CD14-positive monocyte (primary cell): ENCODE data around the gene FADS3. TPM values are rescaled to one million over a fixed set of nuclear protein-coding genes. Genes with fewer than 3 reads are reported as not detected.
A peak's percentile ranks its signal among the peaks of the same experiment; 100 is the strongest.

Experiments used
- DNase-seq, 3 donors: peaks; one replicate each; pipeline ENCODE4 v3.0.0-alpha.2; 2011 to 2022
- H2AFZ ChIP-seq: 2 replicates; pipeline ENCODE4 v1.6.0; 2012; ENCODE audit warnings: mild to moderate bottlenecking, low read depth, low read length, inconsistent platforms; ENCODE audit not compliant: insufficient read depth, poor library complexity, severe bottlenecking
- H3K27ac ChIP-seq, 2 donors: 1 replicate in 1 of 2; 2 replicates in 1 of 2; pipeline ENCODE4 v1.5.1; 2012 to 2013; ENCODE audit warnings: low read length in 2 of 2, control low read depth in 1 of 2, inconsistent platforms in 1 of 2, low read depth in 1 of 2, mild to moderate bottlenecking in 1 of 2
- H3K27me3 ChIP-seq, 2 donors: one replicate each; pipeline versions ENCODE4 v1.6.0 to v1.6.1; 2011 to 2013; ENCODE audit warnings: low read length in 2 of 2; ENCODE audit not compliant: control insufficient read depth in 2 of 2, insufficient read depth in 2 of 2
- H3K36me3 ChIP-seq, 2 donors: replicated peaks in 1 of 2; 1 replicate in 1 of 2; 2 replicates in 1 of 2; pipeline versions ENCODE4 v1.5.1 to v1.6.1; 2012 to 2013; ENCODE audit warnings: low read length in 2 of 2, control low read depth in 1 of 2, inconsistent platforms in 1 of 2, mild to moderate bottlenecking in 1 of 2; ENCODE audit not compliant: insufficient read depth in 2 of 2, control insufficient read depth in 1 of 2
- H3K4me1 ChIP-seq, 2 donors: 1 replicate in 1 of 2; 2 replicates in 1 of 2; pipeline versions ENCODE4 v1.5.1 to v1.6.1; 2012 to 2013; ENCODE audit warnings: low read length in 2 of 2, control low read depth in 1 of 2, inconsistent platforms in 1 of 2, mild to moderate bottlenecking in 1 of 2, moderate library complexity in 1 of 2; ENCODE audit not compliant: insufficient read depth in 2 of 2, control insufficient read depth in 1 of 2
- H3K4me2 ChIP-seq: replicated peaks from 2 replicates; pipeline ENCODE3; 2012; ENCODE audit warnings: low read length, moderate library complexity, mild to moderate bottlenecking; ENCODE audit not compliant: poor library complexity, severe bottlenecking; ENCODE audit errors: extremely low read depth
- H3K4me3 ChIP-seq, 3 experiments: fragments of 200-600 bp in 1 of 3; sonication (generic) in 1 of 3; replicated peaks in 1 of 3; 1 replicate in 2 of 3; 2 replicates in 1 of 3; pipeline ENCODE4 v1.5.1; 2011 to 2013; ENCODE audit warnings: low read length in 3 of 3, mild to moderate bottlenecking in 3 of 3, control low read depth in 2 of 3, low read depth in 2 of 3, inconsistent platforms in 1 of 3, moderate library complexity in 1 of 3
- H3K79me2 ChIP-seq: 2 replicates; pipeline ENCODE4 v1.6.0; 2012; ENCODE audit warnings: mild to moderate bottlenecking, control low read depth, inconsistent platforms, low read length, moderate library complexity; ENCODE audit not compliant: insufficient read depth
- H3K9ac ChIP-seq: 2 replicates; pipeline ENCODE4 v1.6.0; 2017; ENCODE audit warnings: low read length, mild to moderate bottlenecking; ENCODE audit not compliant: insufficient read depth, poor library complexity, severe bottlenecking
- H3K9me3 ChIP-seq, 2 donors: replicated peaks in 1 of 2; 1 replicate in 1 of 2; 2 replicates in 1 of 2; pipeline versions ENCODE4 v1.5.1 to v1.6.1; 2012 to 2013; ENCODE audit warnings: low read length in 2 of 2, control low read depth in 1 of 2; ENCODE audit not compliant: control insufficient read depth in 1 of 2, insufficient read depth in 1 of 2
- H4K20me1 ChIP-seq: 2 replicates; pipeline ENCODE4 v1.6.0; 2012; ENCODE audit warnings: mild to moderate bottlenecking, low read length, control low read depth, moderate library complexity; ENCODE audit not compliant: insufficient read depth
- H3K27ac Mint-ChIP-seq, 7 donors: one replicate each; pipeline ENCODE4 v1.8.0; 2020; ENCODE audit warnings: mild to moderate bottlenecking in 7 of 7, mixed read lengths in 7 of 7, moderate library complexity in 6 of 7, inconsistent platforms in 2 of 7
- H3K27me3 Mint-ChIP-seq, 3 donors: one replicate each; pipeline ENCODE4 v1.8.0; 2021 to 2022; ENCODE audit warnings: low read depth in 3 of 3, mild to moderate bottlenecking in 3 of 3, mixed read lengths in 3 of 3, moderate library complexity in 3 of 3, inconsistent platforms in 1 of 3
- H3K36me3 Mint-ChIP-seq, 2 donors: one replicate each; pipeline ENCODE4 v1.8.0; 2020; ENCODE audit warnings: mixed read lengths in 2 of 2, inconsistent platforms in 1 of 2, mild to moderate bottlenecking in 1 of 2
- H3K4me1 Mint-ChIP-seq: one replicate; pipeline ENCODE4 v1.8.0; 2020; ENCODE audit warnings: mild to moderate bottlenecking, mixed read lengths
- H3K4me3 Mint-ChIP-seq, 2 donors: one replicate each; pipeline ENCODE4 v1.8.0; 2020; ENCODE audit warnings: mild to moderate bottlenecking in 2 of 2, mixed read lengths in 2 of 2, moderate library complexity in 1 of 2
- H3K9me3 Mint-ChIP-seq, 7 donors: one replicate each; pipeline ENCODE4 v1.8.0; 2020 to 2022; ENCODE audit warnings: mixed read lengths in 7 of 7, mild to moderate bottlenecking in 6 of 7, moderate library complexity in 6 of 7, inconsistent platforms in 2 of 7
- CTCF ChIP-seq: fragments of 200-600 bp; IDR thresholded peaks from one replicate; pipeline ENCODE4 v1.8.0; 2022; ENCODE audit warnings: antibody characterized with exemption, mild to moderate bottlenecking
- WGBS: methylation state at CpG from one replicate; pipeline ENCODE4 v1.1.5; 2013; ENCODE audit warnings: missing lambda C conversion rate; ENCODE audit not compliant: insufficient coverage; 5-methylcytosine and 5-hydroxymethylcytosine counted together
- intact Hi-C, 2 donors: fragments of 100-400 bp; cut with micrococcal nuclease; formaldehyde crosslinking; loops; one replicate each; pipeline versions ENCODE4 v1.15.0 to v1.15.1; 2023
- polyA plus RNA-seq, 3 donors: library from polyadenylated mRNA; depleted of rRNA in 1 of 3; unstranded in 2 of 3; stranded (reverse) in 1 of 3; fragments of 300-500 nt in 2 of 3; fragments of >200 nt in 1 of 3; fragmentation: Illumina TruSeq in 2 of 3; gene quantifications; 1 replicate in 2 of 3; 2 replicates in 1 of 3; pipeline ENCODE4 v1.2.3, GENCODE V29; 2012 to 2021

Gene FADS3
- polyA plus RNA-seq, 3 donors: 2.5 to 6.8 (median 5.8) TPM

- WGBS: 97% methylated on average over 16 of the region's 17 CpGs
- peaks cover 0 to 19% of the 10 kb centered on the region in 2 donors for H3K4me1 ChIP-seq
- TF ChIP-seq CTCF: no peak
- Mint-ChIP-seq H3K27me3 (peaks cover 2 to 11% (median 10%) of the 10 kb centered on the region in 3 donors), H3K4me3 (no peak overlapping the region), H3K9me3 (peaks cover 0 to 7% (median 1%) of the 10 kb centered on the region in 7 donors), H3K36me3 (no peaks in the 10 kb centered on the region), H3K4me1 (peaks cover 14% of the 10 kb centered on the region), H3K27ac (no peak overlapping the region)
- no peaks in the 10 kb centered on the region for H3K36me3 ChIP-seq
- no peaks in the 10 kb centered on the region for H3K79me2 ChIP-seq
- H3K27me3 ChIP-seq: peaks cover 0 to 10% of the 10 kb centered on the region in 2 donors
- H3K9ac ChIP-seq: no peak overlapping the region
- H3K4me2 ChIP-seq: no peak overlapping the region
- no peaks in the 10 kb centered on the region for H4K20me1 ChIP-seq
- no peak overlapping the region for H2AFZ ChIP-seq
- intact Hi-C loops: no loop called here
- H3K9me3 ChIP-seq: no peaks in the 10 kb centered on the region
- H3K4me3 ChIP-seq: no peak overlapping the region
- DNase-seq: no peak
- H3K27ac ChIP-seq: no peak overlapping the region
These were observed 8.9 kb upstream of the FADS3 start for GRCh38 chr11:61900251-61900650.

GRCh38 chr11:61899146-61899841 lies 7.9 kb upstream of the FADS3 start:
- H3K27me3 Mint-ChIP-seq: peaks cover 2 to 6% (median 6%) of the 10 kb centered on the region in 3 donors
- peak; percentile 85 to 90 (median 89) for DNase-seq
- peaks cover 0 to 6% of the 10 kb centered on the region in 2 donors for H3K27me3 ChIP-seq
- H3K9me3 Mint-ChIP-seq: peaks cover 0 to 7% (median 1%) of the 10 kb centered on the region in 7 donors
- intact Hi-C loops: loop anchor here in 1 of 2 donors (1.0 to 2.0 kb wide), 3 partner anchors 48 to 210 kb away; no protein-coding TSS in a partner anchor
- H3K9ac ChIP-seq: no peak overlapping the region
- H4K20me1 ChIP-seq: no peaks in the 10 kb centered on the region
- no peak overlapping the region for H2AFZ ChIP-seq
- H3K4me3 ChIP-seq: no peak overlapping the region
- H3K27ac ChIP-seq: no peak overlapping the region
- peak overlapping the region in 4 of 7 donors; percentile 7 to 71 (median 26) for H3K27ac Mint-ChIP-seq
- H3K4me3 Mint-ChIP-seq: no peak overlapping the region
- H3K79me2 ChIP-seq: no peaks in the 10 kb centered on the region
- peaks cover 20% of the 10 kb centered on the region for H3K4me1 Mint-ChIP-seq
- H3K9me3 ChIP-seq: no peaks in the 10 kb centered on the region
- no peak overlapping the region for H3K4me2 ChIP-seq
- no peaks in the 10 kb centered on the region for H3K36me3 Mint-ChIP-seq
- peak; percentile 99 for TF ChIP-seq CTCF
- H3K36me3 ChIP-seq: no peaks in the 10 kb centered on the region
- H3K4me1 ChIP-seq: peaks cover 0 to 21% of the 10 kb centered on the region in 2 donors
- 58% methylated on average over 21 of the region's 27 CpGs for WGBS
